Peyer's patch (tissue), 4 donors: ENCODE results near the gene ELF1.

Source experiments
- CTCF ChIP-seq, 6 experiments: fragments of 450-650 bp in 4 of 6; fragments of 200-600 bp in 2 of 6; sonication (generic) in 1 of 6; IDR thresholded peaks; one replicate each; pipeline ENCODE4 v1.5.1; 2017 to 2019; ENCODE audit warnings: antibody characterized with exemption in 6 of 6, mild to moderate bottlenecking in 3 of 6, moderate library complexity in 1 of 6
- POLR2A ChIP-seq, 2 donors: fragments of 450-650 bp; IDR thresholded peaks; one replicate each; pipeline ENCODE4 v1.5.1; 2017; ENCODE audit warnings: antibody characterized with exemption in 2 of 2, mild to moderate bottlenecking in 2 of 2, moderate library complexity in 2 of 2

DNA sequence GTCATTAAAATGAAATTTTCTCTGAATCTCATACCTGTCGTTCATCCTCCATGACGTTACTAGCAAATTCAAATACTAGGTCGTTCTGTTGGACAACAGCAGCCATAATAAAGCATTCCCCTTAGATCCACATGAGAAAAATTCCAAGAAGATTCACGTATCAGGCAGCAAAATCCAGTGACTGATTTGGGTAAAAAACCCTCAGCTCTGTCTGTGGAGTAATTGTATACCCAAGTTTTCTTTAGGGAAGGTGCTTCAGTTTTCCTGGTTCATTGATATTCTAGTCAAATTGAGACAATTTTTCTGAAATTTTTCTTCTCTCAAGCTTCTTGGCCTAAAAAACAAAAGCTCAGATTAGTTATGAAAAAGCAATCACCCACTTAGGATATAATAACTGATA, 37.2 kb downstream of the ELF1 start:
- TF ChIP-seq CTCF (IDR thresholded peaks at IDR 0.05) (no peak), POLR2A (IDR thresholded peaks at IDR 0.05) (no peak)
